ENCODE measurements around the gene TMED7. TPM values are rescaled to one million over a fixed set of nuclear protein-coding genes. Genes with fewer than 3 reads are reported as not detected.

TMED7 gene
- total and polyA plus RNA-seq, 4 donors: 58.6 to 142 (median 77.7) TPM

DNA sequence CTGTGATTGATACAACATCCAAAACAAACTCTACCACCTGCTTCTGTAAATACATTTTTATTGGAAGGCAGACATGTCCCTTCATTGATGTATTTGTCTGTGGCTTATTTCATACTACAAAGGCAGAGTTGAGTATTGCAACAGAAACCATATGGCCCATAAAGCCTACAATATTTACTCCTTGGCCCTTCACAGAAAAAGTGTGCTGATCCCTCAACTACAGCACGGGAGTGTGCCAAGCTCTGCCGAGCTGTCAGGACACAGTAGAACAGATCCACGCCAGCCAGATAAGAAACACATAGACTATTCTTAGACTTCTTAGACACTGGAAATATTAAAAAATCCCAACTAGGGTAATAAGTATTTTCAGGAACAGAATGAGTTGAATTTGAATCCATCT is 36.8 kb downstream of the TMED7 start:
- Histone ChIP-seq H3K27ac (ENCODE audit: low read depth, low read length) (no peak overlapping the region), H3K36me3 (ENCODE audit: control insufficient read depth, insufficient read depth, low read length) (no peaks in the 10 kb centered on the region), H3K27me3 (ENCODE audit: control insufficient read depth, insufficient read depth, low read length) (no peaks in the 10 kb centered on the region), H3K9me3 (ENCODE audit: control insufficient read depth, insufficient read depth, low read length) (no peaks in the 10 kb centered on the region), H3K4me3 (ENCODE audit: low read depth, low read length) (no peak overlapping the region), H3K4me1 (ENCODE audit: control insufficient read depth, insufficient read depth, low read length) (no peaks in the 10 kb centered on the region)
- DNase-seq (ENCODE audit: low read depth in 4 of 6, low spot score in 6 of 6): no peak
- WGBS (ENCODE audit: insufficient coverage): 83% methylated on average over 1 of the region's 3 CpGs

DNA sequence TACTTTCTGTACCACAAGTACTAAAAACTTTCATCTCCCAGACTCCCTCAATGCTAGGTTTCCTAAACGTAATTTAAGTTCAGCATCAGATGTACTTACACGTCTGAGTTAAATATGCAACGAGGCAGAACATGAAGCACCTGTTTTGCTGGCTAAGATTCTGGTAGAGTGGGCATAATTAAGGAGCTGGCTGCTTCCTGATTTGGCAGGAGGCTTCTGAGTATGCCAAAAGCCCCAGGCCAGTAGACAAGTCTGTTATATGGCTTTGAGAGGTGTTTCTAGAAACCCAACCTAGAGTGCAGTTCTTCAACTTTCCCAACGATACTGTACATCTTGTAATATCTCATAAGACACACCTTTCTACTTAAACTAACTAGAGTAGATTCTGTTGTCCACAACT is 37.2 kb downstream of the TMED7 start:
- no peak for DNase-seq (ENCODE audit: low read depth in 4 of 6, low spot score in 6 of 6)
- WGBS (ENCODE audit: insufficient coverage): 73% methylated on average over 2 of the region's 4 CpGs
- no peak overlapping the region for H3K27ac ChIP-seq (ENCODE audit: low read depth, low read length)
- H3K36me3 ChIP-seq (ENCODE audit: control insufficient read depth, insufficient read depth, low read length): no peaks in the 10 kb centered on the region
- no peaks in the 10 kb centered on the region for H3K4me1 ChIP-seq (ENCODE audit: control insufficient read depth, insufficient read depth, low read length)
- H3K4me3 ChIP-seq (ENCODE audit: low read depth, low read length): no peak overlapping the region
- H3K27me3 ChIP-seq (ENCODE audit: control insufficient read depth, insufficient read depth, low read length): no peaks in the 10 kb centered on the region
- no peaks in the 10 kb centered on the region for H3K9me3 ChIP-seq (ENCODE audit: control insufficient read depth, insufficient read depth, low read length)

DNA sequence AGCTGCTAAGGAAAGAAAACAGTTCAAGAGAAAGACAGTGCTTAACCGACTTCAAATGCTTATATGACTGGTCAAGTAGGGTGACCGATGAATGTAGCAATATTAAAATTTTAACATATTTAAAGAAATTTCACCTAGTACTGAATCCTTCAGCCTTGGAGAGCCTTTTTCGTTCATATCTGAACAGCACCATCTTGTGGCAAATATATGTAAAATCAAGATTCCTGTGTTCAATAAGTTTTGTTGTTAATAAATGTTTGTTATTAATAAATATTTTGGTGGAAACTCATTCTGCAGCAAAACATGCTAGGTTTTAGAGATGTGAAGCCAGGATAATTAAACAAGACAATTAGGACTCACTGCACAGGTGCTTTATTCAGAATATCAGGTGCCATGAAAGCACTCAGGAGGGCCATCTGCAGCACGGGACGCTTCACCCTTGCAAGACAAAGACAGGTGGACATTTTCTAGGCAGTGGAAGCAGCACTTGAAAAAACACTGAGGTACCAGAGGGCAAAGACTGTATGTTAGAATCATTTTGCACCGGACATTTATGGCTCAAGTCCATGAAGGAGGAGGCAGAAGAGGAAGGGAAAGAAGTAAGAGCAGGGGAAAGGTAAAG is 39.2 kb downstream of the TMED7 start:
- Histone ChIP-seq H3K4me3 (ENCODE audit: low read depth, low read length) (no peak overlapping the region), H3K36me3 (ENCODE audit: control insufficient read depth, insufficient read depth, low read length) (no peaks in the 10 kb centered on the region), H3K4me1 (ENCODE audit: control insufficient read depth, insufficient read depth, low read length) (no peaks in the 10 kb centered on the region), H3K27ac (ENCODE audit: low read depth, low read length) (no peak overlapping the region), H3K27me3 (ENCODE audit: control insufficient read depth, insufficient read depth, low read length) (no peaks in the 10 kb centered on the region), H3K9me3 (ENCODE audit: control insufficient read depth, insufficient read depth, low read length) (no peaks in the 10 kb centered on the region)
- DNase-seq (ENCODE audit: low read depth in 4 of 6, low spot score in 6 of 6): peak in 1 of 6 donors; percentile 76
- WGBS (ENCODE audit: insufficient coverage): 73% methylated on average over 3 of the region's 6 CpGs

DNA sequence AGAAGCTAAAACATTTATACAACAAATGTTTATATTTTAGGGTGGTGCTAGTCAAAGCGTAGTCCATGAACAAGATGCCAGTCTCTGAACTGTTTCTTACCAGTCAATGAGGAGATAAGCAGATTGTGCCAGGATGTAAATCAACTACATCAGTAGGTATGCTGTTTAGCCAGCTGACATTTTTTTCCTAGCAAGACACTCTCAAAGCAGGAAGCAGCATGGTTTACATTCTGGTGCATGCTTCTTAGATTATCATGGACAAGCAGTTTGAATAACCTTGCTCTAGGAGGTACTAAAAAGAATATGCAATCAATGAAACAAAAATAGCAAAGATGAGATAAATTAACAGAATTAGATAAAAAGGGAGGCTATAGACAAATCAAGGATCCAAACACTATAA is 40.6 kb downstream of the TMED7 start:
- Histone ChIP-seq H3K27ac (ENCODE audit: low read depth, low read length) (no peak overlapping the region), H3K4me1 (ENCODE audit: control insufficient read depth, insufficient read depth, low read length) (no peaks in the 10 kb centered on the region), H3K4me3 (ENCODE audit: low read depth, low read length) (no peak overlapping the region), H3K27me3 (ENCODE audit: control insufficient read depth, insufficient read depth, low read length) (no peaks in the 10 kb centered on the region), H3K36me3 (ENCODE audit: control insufficient read depth, insufficient read depth, low read length) (no peaks in the 10 kb centered on the region), H3K9me3 (ENCODE audit: control insufficient read depth, insufficient read depth, low read length) (no peaks in the 10 kb centered on the region)
- WGBS (ENCODE audit: insufficient coverage): no CpG with 5 or more reads among the region's 1 CpG
- DNase-seq (ENCODE audit: low read depth in 4 of 6, low spot score in 6 of 6): no peak

DNA sequence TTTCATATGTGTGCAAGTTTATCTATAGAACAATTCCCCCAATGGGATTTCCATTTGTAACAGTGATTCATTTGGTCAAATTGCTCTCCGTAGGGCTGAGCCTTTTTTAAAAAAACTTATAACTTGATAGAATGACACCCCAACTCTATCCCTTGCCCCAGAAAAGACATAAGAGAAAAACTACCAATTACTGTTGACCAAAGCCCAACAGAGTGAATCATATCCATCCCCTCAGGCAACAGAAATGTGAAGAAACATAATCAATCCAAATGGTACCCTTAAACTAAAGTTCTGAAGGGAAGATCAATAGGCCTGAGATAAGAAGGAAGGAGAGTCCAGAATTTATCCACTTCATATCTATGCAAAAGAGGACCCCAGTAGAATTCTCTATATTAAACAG is 41.3 kb downstream of the TMED7 start:
- Histone ChIP-seq H3K27ac (ENCODE audit: low read depth, low read length) (no peak overlapping the region), H3K36me3 (ENCODE audit: control insufficient read depth, insufficient read depth, low read length) (no peaks in the 10 kb centered on the region), H3K9me3 (ENCODE audit: control insufficient read depth, insufficient read depth, low read length) (no peaks in the 10 kb centered on the region), H3K4me3 (ENCODE audit: low read depth, low read length) (no peak overlapping the region), H3K27me3 (ENCODE audit: control insufficient read depth, insufficient read depth, low read length) (no peaks in the 10 kb centered on the region), H3K4me1 (ENCODE audit: control insufficient read depth, insufficient read depth, low read length) (no peaks in the 10 kb centered on the region)
- WGBS (ENCODE audit: insufficient coverage): 67% methylated on average over 1 of the region's 1 CpG
- DNase-seq (ENCODE audit: low read depth in 4 of 6, low spot score in 6 of 6): no peak

DNA sequence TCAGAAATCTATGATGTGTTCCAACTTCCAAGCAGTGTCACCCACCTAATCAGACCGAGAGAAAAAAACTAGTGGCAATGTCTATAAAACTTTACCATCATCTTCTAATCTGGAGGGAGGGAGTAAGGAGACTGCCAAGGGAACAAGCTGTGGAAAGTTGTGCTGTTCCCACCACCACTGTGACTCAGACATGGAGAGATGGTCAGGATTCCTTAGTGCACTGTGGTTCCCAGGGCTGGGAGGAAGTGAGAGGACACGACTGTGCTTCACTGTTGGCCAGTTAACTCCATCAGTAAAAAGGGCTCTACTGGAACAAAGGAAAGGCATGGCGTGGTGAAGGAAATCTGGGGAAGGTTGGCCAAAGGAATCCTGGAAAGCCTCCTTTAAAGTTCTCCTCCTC is 42.4 kb downstream of the TMED7 start:
- Histone ChIP-seq H3K27ac (ENCODE audit: low read depth, low read length) (no peak overlapping the region), H3K36me3 (ENCODE audit: control insufficient read depth, insufficient read depth, low read length) (no peaks in the 10 kb centered on the region), H3K4me3 (ENCODE audit: low read depth, low read length) (no peak overlapping the region), H3K9me3 (ENCODE audit: control insufficient read depth, insufficient read depth, low read length) (no peaks in the 10 kb centered on the region), H3K27me3 (ENCODE audit: control insufficient read depth, insufficient read depth, low read length) (no peaks in the 10 kb centered on the region), H3K4me1 (ENCODE audit: control insufficient read depth, insufficient read depth, low read length) (no peaks in the 10 kb centered on the region)
- no peak for DNase-seq (ENCODE audit: low read depth in 4 of 6, low spot score in 6 of 6)
- WGBS (ENCODE audit: insufficient coverage): no CpG with 5 or more reads among the region's 3 CpGs

DNA sequence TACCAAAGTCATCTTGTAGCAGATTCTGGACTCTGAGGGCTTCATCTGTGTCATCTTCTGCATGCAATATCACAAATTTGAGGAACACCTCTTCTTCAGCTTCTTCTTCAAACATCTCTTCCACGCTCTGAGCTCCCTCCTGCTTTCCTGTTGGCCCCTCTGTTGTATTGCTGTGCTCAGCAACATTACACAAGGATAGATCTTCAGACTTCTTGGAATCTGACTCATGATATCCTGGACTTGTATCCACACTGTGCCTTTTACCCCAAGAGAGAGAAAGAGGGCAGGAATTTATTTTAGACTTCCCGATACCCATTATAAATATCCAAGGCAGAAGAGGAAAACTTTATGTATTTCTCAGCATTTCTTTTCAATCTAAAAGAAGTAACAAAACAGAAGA is 44.9 kb downstream of the TMED7 start:
- Histone ChIP-seq H3K27me3 (ENCODE audit: control insufficient read depth, insufficient read depth, low read length) (no peaks in the 10 kb centered on the region), H3K36me3 (ENCODE audit: control insufficient read depth, insufficient read depth, low read length) (no peaks in the 10 kb centered on the region), H3K27ac (ENCODE audit: low read depth, low read length) (no peak overlapping the region), H3K4me3 (ENCODE audit: low read depth, low read length) (no peak overlapping the region), H3K4me1 (ENCODE audit: control insufficient read depth, insufficient read depth, low read length) (no peaks in the 10 kb centered on the region), H3K9me3 (ENCODE audit: control insufficient read depth, insufficient read depth, low read length) (no peaks in the 10 kb centered on the region)
- WGBS (ENCODE audit: insufficient coverage): 100% methylated on average over 1 of the region's 2 CpGs
- DNase-seq (ENCODE audit: low read depth in 4 of 6, low spot score in 6 of 6): no peak

DNA sequence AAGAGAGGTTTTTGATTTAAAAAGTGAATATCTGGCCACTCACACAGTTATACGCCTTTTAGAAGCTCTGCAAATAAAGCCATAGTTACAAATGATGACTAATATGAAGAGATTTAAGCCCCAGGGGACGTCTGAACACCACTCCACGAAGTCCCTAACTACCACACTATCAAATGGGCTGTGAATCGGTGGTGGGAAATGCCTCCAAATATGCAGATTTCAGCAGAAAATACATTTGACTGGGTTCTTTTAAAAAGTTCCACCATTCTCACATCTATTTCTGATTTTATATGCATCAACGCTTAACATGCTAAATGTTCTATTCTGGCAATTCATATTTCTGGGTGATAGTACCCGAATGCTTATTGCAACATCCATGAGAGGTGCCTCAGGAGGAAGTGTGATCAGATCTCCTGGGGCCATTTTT is 46.1 kb downstream of the TMED7 start:
- Histone ChIP-seq H3K27ac (ENCODE audit: low read depth, low read length) (no peak overlapping the region), H3K9me3 (ENCODE audit: control insufficient read depth, insufficient read depth, low read length) (no peaks in the 10 kb centered on the region), H3K4me1 (ENCODE audit: control insufficient read depth, insufficient read depth, low read length) (no peaks in the 10 kb centered on the region), H3K36me3 (ENCODE audit: control insufficient read depth, insufficient read depth, low read length) (no peaks in the 10 kb centered on the region), H3K27me3 (ENCODE audit: control insufficient read depth, insufficient read depth, low read length) (no peaks in the 10 kb centered on the region), H3K4me3 (ENCODE audit: low read depth, low read length) (no peak overlapping the region)
- DNase-seq (ENCODE audit: low read depth in 4 of 6, low spot score in 6 of 6): no peak
- 90% methylated on average over 2 of the region's 6 CpGs for WGBS (ENCODE audit: insufficient coverage)

DNA sequence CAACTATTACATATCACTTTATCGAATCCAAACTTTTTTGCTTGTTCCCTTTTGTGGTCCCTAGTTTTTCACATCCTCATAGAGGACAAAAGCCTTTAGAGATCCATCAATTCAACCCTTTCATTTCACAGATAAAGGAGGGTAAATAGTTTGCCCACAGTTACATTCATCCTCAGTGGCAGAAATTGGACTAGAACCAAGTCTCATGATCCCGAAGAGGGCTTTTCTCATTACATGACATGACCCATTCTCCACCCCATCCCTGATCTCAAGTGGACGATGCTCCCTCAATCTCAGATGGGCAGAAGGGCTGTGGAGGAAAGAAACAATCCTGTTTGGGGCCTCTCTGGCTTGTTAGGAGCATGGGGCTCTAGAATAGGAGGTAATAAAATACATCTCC is 46.6 kb downstream of the TMED7 start:
- H3K27me3 ChIP-seq (ENCODE audit: control insufficient read depth, insufficient read depth, low read length): no peaks in the 10 kb centered on the region
- H3K4me1 ChIP-seq (ENCODE audit: control insufficient read depth, insufficient read depth, low read length): no peaks in the 10 kb centered on the region
- no peaks in the 10 kb centered on the region for H3K9me3 ChIP-seq (ENCODE audit: control insufficient read depth, insufficient read depth, low read length)
- no peak overlapping the region for H3K27ac ChIP-seq (ENCODE audit: low read depth, low read length)
- no peak overlapping the region for H3K4me3 ChIP-seq (ENCODE audit: low read depth, low read length)
- DNase-seq (ENCODE audit: low read depth in 4 of 6, low spot score in 6 of 6): peak in 1 of 6 donors; percentile 16
- WGBS (ENCODE audit: insufficient coverage): 14% methylated on average over 1 of the region's 3 CpGs
- H3K36me3 ChIP-seq (ENCODE audit: control insufficient read depth, insufficient read depth, low read length): no peaks in the 10 kb centered on the region

DNA sequence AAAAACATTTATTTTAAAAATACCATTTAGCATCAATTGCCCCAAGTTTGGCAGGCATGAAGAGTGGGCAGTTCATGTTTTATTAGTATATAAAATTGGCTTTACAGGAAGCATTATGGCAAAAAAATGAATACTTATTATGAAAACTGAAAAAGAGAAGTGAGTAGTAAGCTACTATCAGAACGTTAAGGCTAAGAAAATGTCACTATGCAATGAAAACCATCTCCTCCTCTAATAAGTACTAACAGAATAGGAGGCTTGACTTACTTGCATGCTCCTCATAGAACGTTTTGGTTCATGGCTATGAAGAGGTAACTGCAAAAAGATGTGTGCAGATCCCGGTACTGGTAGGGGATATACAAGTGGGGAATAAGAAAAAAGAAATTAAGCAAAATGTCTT is 47.2 kb downstream of the TMED7 start:
- Histone ChIP-seq H3K9me3 (ENCODE audit: control insufficient read depth, insufficient read depth, low read length) (no peaks in the 10 kb centered on the region), H3K36me3 (ENCODE audit: control insufficient read depth, insufficient read depth, low read length) (no peaks in the 10 kb centered on the region), H3K4me1 (ENCODE audit: control insufficient read depth, insufficient read depth, low read length) (no peaks in the 10 kb centered on the region), H3K4me3 (ENCODE audit: low read depth, low read length) (no peak overlapping the region), H3K27ac (ENCODE audit: low read depth, low read length) (no peak overlapping the region), H3K27me3 (ENCODE audit: control insufficient read depth, insufficient read depth, low read length) (no peaks in the 10 kb centered on the region)
- no CpG with 5 or more reads among the region's 3 CpGs for WGBS (ENCODE audit: insufficient coverage)
- no peak for DNase-seq (ENCODE audit: low read depth in 4 of 6, low spot score in 6 of 6)
